ENCODE data around the gene PTPN22. TPM values are rescaled to one million over a fixed set of nuclear protein-coding genes. Genes with fewer than 3 reads are reported as not detected.
A peak's percentile ranks its signal among the peaks of the same experiment; 100 is the strongest.

PTPN22 gene
- total and polyA plus RNA-seq, 9 of the 15 experiments (the other 6 are each of a cell fraction or from before 2014, with no cell fraction given) = 0.45 to 4.6 (median 1.1) TPM

DNA sequence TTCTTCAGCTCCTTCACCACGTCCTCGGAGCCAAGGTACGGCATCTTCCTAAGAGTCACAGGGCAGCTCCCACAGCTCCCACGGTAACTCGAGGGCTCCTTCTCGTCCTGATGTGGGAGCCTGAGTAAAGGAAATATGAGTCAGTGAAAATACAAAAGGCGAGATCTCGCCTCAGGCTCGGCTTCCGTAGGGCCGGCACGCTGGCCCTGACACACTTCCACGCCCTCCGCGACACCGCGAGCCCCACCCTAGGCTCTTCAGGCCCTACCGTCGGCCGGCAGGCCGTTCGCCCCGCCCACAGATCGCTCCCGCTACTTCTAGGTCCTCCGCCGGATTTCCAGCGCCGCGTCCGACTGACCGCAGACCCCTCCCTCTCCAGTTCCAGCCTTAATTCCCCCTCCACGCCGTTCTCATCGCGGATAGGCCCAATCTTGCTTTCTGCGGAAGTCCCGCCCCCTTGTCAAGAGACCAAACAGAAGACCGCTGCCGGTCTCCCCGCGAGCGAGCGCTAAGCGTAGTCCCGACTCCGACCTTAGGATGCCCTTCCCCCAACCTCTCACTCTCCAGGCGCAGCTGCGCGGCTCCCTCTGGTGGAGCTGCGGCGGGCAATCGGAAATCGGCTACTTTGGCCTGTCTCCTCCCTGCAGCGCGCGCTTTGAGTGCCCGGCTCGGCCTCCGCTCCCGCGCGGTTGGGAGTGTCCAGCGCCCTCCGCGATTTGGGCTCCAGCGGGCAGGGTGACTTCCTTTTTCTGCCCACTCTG, 33.3 kb upstream of the PTPN22 start, which contains the start of the genes AP4B1 and DCLRE1B (continued):
- TF ChIP-seq RBFOX2 (IDR thresholded peaks at IDR 0.05; ENCODE audit: low read depth, low read length) (peak; percentile 89), MIER1 (IDR thresholded peaks at IDR 0.05; ENCODE audit: low read depth) (no peak), JUN (IDR thresholded peaks at IDR 0.05; ENCODE audit: borderline replicate concordance, low read depth, low read length) (peak; percentile 64), JUN (CRISPR knock-in tag; IDR thresholded peaks at IDR 0.05; ENCODE audit: borderline replicate concordance) (peak; percentile 40; the same call in 1 of the 2 replicates), RFX1 (IDR thresholded peaks at IDR 0.05) (no peak), RBM14 (IDR thresholded peaks at IDR 0.05; ENCODE audit: borderline replicate concordance, insufficient read depth, low read depth, low read length) (no peak), TAL1 (IDR thresholded peaks at IDR 0.05) (0 out of 2 replicates have a peak, but pooled peaks have one; percentile 3), ZNF12 (CRISPR knock-in tag; IDR thresholded peaks at IDR 0.05) (0 out of 2 replicates have a peak, but pooled peaks have one; percentile 5), ZNF23 (CRISPR knock-in tag; IDR thresholded peaks at IDR 0.05) (no peak), CEBPB (tag; IDR thresholded peaks at IDR 0.05) (no peak), ZBTB17 (CRISPR knock-in tag; IDR thresholded peaks at IDR 0.05) (peak; percentile 100), HMG20B (CRISPR knock-in tag; IDR thresholded peaks at IDR 0.05) (no peak), IFI16 (CRISPR knock-in tag; IDR thresholded peaks at IDR 0.05) (no peak)
- TF ChIP-seq, protein P1, sequence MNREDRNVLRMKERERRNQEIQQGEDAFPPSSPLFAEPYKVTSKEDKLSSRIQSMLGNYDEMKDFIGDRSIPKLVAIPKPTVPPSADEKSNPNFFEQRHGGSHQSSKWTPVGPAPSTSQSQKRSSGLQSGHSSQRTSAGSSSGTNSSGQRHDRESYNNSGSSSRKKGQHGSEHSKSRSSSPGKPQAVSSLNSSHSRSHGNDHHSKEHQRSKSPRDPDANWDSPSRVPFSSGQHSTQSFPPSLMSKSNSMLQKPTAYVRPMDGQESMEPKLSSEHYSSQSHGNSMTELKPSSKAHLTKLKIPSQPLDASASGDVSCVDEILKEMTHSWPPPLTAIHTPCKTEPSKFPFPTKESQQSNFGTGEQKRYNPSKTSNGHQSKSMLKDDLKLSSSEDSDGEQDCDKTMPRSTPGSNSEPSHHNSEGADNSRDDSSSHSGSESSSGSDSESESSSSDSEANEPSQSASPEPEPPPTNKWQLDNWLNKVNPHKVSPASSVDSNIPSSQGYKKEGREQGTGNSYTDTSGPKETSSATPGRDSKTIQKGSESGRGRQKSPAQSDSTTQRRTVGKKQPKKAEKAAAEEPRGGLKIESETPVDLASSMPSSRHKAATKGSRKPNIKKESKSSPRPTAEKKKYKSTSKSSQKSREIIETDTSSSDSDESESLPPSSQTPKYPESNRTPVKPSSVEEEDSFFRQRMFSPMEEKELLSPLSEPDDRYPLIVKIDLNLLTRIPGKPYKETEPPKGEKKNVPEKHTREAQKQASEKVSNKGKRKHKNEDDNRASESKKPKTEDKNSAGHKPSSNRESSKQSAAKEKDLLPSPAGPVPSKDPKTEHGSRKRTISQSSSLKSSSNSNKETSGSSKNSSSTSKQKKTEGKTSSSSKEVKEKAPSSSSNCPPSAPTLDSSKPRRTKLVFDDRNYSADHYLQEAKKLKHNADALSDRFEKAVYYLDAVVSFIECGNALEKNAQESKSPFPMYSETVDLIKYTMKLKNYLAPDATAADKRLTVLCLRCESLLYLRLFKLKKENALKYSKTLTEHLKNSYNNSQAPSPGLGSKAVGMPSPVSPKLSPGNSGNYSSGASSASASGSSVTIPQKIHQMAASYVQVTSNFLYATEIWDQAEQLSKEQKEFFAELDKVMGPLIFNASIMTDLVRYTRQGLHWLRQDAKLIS (CRISPR knock-in tag; IDR thresholded peaks at IDR 0.05) = peak; percentile 95; the same call in 1 of the 2 replicates
- TF ChIP-seq, protein P2, sequence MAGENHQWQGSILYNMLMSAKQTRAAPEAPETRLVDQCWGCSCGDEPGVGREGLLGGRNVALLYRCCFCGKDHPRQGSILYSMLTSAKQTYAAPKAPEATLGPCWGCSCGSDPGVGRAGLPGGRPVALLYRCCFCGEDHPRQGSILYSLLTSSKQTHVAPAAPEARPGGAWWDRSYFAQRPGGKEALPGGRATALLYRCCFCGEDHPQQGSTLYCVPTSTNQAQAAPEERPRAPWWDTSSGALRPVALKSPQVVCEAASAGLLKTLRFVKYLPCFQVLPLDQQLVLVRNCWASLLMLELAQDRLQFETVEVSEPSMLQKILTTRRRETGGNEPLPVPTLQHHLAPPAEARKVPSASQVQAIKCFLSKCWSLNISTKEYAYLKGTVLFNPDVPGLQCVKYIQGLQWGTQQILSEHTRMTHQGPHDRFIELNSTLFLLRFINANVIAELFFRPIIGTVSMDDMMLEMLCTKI (IDR thresholded peaks at IDR 0.05; ENCODE audit: partially characterized antibody) = no peak
- TF ChIP-seq, protein P3, sequence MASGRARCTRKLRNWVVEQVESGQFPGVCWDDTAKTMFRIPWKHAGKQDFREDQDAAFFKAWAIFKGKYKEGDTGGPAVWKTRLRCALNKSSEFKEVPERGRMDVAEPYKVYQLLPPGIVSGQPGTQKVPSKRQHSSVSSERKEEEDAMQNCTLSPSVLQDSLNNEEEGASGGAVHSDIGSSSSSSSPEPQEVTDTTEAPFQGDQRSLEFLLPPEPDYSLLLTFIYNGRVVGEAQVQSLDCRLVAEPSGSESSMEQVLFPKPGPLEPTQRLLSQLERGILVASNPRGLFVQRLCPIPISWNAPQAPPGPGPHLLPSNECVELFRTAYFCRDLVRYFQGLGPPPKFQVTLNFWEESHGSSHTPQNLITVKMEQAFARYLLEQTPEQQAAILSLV (tag; IDR thresholded peaks at IDR 0.05) = no peak
- TF ChIP-seq, protein P4, sequence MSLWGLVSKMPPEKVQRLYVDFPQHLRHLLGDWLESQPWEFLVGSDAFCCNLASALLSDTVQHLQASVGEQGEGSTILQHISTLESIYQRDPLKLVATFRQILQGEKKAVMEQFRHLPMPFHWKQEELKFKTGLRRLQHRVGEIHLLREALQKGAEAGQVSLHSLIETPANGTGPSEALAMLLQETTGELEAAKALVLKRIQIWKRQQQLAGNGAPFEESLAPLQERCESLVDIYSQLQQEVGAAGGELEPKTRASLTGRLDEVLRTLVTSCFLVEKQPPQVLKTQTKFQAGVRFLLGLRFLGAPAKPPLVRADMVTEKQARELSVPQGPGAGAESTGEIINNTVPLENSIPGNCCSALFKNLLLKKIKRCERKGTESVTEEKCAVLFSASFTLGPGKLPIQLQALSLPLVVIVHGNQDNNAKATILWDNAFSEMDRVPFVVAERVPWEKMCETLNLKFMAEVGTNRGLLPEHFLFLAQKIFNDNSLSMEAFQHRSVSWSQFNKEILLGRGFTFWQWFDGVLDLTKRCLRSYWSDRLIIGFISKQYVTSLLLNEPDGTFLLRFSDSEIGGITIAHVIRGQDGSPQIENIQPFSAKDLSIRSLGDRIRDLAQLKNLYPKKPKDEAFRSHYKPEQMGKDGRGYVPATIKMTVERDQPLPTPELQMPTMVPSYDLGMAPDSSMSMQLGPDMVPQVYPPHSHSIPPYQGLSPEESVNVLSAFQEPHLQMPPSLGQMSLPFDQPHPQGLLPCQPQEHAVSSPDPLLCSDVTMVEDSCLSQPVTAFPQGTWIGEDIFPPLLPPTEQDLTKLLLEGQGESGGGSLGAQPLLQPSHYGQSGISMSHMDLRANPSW (CRISPR knock-in tag; IDR thresholded peaks at IDR 0.05) = peak; percentile 30; the same call in 1 of the 2 replicates
- TF ChIP-seq, protein P5, sequence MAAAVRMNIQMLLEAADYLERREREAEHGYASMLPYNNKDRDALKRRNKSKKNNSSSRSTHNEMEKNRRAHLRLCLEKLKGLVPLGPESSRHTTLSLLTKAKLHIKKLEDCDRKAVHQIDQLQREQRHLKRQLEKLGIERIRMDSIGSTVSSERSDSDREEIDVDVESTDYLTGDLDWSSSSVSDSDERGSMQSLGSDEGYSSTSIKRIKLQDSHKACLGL (CRISPR knock-in tag; IDR thresholded peaks at IDR 0.05; ENCODE audit: borderline replicate concordance, poor library complexity, severe bottlenecking) = no peak

Data from K562 (cell line).